Neutrophil (primary cell): ENCODE measurements around the gene ETS1.

Experiments used
- H3K27ac ChIP-seq: fragments of 200-600 bp; sonication (generic); 2 replicates; pipeline ENCODE4 v1.5.1; 2016; ENCODE audit warnings: mild to moderate bottlenecking, moderate library complexity
- H3K27me3 ChIP-seq: fragments of 200-600 bp; sonication (generic); 2 replicates; pipeline ENCODE4 v1.6.0; 2016; ENCODE audit warnings: mild to moderate bottlenecking
- H3K36me3 ChIP-seq: fragments of 200-600 bp; sonication (generic); 2 replicates; pipeline ENCODE4 v1.5.1; 2017
- H3K4me1 ChIP-seq, 2 experiments: fragments of 200-600 bp in 1 of 2; sonication (generic) in 1 of 2; 1 replicate in 1 of 2; 2 replicates in 1 of 2; pipeline versions ENCODE4 v1.5.1 to v1.6.1; 2013 to 2016; ENCODE audit warnings: low read depth in 1 of 2, low read length in 1 of 2, mild to moderate bottlenecking in 1 of 2, moderate library complexity in 1 of 2; ENCODE audit not compliant: control insufficient read depth in 1 of 2, insufficient read depth in 1 of 2
- H3K4me3 ChIP-seq, 2 experiments: fragments of 200-600 bp in 1 of 2; sonication (generic) in 1 of 2; 1 replicate in 1 of 2; 2 replicates in 1 of 2; pipeline ENCODE4 v1.5.1; 2013 to 2016; ENCODE audit warnings: low read depth in 1 of 2, low read length in 1 of 2, mild to moderate bottlenecking in 1 of 2, moderate library complexity in 1 of 2
- H3K9me3 ChIP-seq: fragments of 200-600 bp; sonication (generic); 2 replicates; pipeline ENCODE4 v1.5.1; 2016
- TF ChIP-seq, protein P1 (sequence below): fragments of 200-600 bp; sonication (generic); IDR thresholded peaks from 2 replicates; pipeline ENCODE4 v1.5.1; 2016; ENCODE audit warnings: antibody characterized with exemption

The ETS1 gene

DNA sequence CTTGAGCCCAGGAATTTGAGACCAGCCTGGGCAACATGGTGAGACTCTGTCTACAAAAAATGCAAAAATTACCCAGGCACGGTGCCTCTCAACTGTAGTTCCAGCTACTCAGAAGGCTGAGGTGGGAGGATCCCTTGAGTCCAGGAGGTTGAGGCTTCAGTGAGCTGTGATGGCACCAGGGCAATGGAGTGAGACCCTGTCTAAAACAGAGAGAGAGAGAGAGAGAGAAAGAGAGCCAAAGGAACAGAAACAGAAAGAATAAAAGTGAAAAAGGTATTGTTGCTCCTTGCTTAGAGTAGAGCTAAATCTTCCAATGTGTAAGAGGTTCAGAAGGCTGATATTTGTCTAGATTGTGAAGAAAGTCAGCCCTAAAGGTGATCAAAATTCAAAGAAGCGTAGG, 8.9 kb upstream of the ETS1 start:
- Histone ChIP-seq H3K27me3 (no peaks in the 10 kb centered on the region), H3K4me1 (peaks cover 7 to 8% of the 10 kb centered on the region in 2 experiments), H3K27ac (no peak overlapping the region), H3K36me3 (no peaks in the 10 kb centered on the region), H3K9me3 (no peaks in the 10 kb centered on the region), H3K4me3 (no peak overlapping the region)
- TF ChIP-seq, protein P1, sequence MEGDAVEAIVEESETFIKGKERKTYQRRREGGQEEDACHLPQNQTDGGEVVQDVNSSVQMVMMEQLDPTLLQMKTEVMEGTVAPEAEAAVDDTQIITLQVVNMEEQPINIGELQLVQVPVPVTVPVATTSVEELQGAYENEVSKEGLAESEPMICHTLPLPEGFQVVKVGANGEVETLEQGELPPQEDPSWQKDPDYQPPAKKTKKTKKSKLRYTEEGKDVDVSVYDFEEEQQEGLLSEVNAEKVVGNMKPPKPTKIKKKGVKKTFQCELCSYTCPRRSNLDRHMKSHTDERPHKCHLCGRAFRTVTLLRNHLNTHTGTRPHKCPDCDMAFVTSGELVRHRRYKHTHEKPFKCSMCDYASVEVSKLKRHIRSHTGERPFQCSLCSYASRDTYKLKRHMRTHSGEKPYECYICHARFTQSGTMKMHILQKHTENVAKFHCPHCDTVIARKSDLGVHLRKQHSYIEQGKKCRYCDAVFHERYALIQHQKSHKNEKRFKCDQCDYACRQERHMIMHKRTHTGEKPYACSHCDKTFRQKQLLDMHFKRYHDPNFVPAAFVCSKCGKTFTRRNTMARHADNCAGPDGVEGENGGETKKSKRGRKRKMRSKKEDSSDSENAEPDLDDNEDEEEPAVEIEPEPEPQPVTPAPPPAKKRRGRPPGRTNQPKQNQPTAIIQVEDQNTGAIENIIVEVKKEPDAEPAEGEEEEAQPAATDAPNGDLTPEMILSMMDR = no peak

- no peaks in the 10 kb centered on the region for H3K36me3 ChIP-seq
- H3K4me3 ChIP-seq = no peak overlapping the region
- H3K4me1 ChIP-seq = peaks cover 7 to 8% of the 10 kb centered on the region in 2 experiments
- no peak overlapping the region for H3K27ac ChIP-seq
- H3K9me3 ChIP-seq = no peaks in the 10 kb centered on the region
- no peaks in the 10 kb centered on the region for H3K27me3 ChIP-seq
- TF ChIP-seq, protein P1 = no peak
These were observed 8.4 kb upstream of the ETS1 start for GRCh38 chr11:128595775-128596174.

- TF ChIP-seq, protein P1 = no peak
- H3K4me1 ChIP-seq = peaks cover 7 to 8% of the 10 kb centered on the region in 2 experiments
- no peaks in the 10 kb centered on the region for H3K36me3 ChIP-seq
- H3K4me3 ChIP-seq = no peak overlapping the region
- no peak overlapping the region for H3K27ac ChIP-seq
- H3K9me3 ChIP-seq = no peaks in the 10 kb centered on the region
- H3K27me3 ChIP-seq = no peaks in the 10 kb centered on the region
These were observed 7.9 kb upstream of the ETS1 start for GRCh38 chr11:128595221-128595620.

GRCh38 chr11:128594226-128594625, 6.9 kb upstream of the ETS1 start:
- peaks cover 7 to 8% of the 10 kb centered on the region in 2 experiments for H3K4me1 ChIP-seq
- H3K27me3 ChIP-seq = no peaks in the 10 kb centered on the region
- no peak overlapping the region for H3K27ac ChIP-seq
- H3K9me3 ChIP-seq = no peaks in the 10 kb centered on the region
- TF ChIP-seq, protein P1 = no peak
- no peak overlapping the region for H3K4me3 ChIP-seq
- H3K36me3 ChIP-seq = no peaks in the 10 kb centered on the region

GRCh38 chr11:128593281-128593680, 5.9 kb upstream of the ETS1 start:
- Histone ChIP-seq H3K27ac (no peak overlapping the region), H3K4me1 (no peaks in the 10 kb centered on the region), H3K36me3 (no peaks in the 10 kb centered on the region), H3K4me3 (no peak overlapping the region), H3K9me3 (no peaks in the 10 kb centered on the region), H3K27me3 (no peaks in the 10 kb centered on the region)
- TF ChIP-seq, protein P1 = no peak

DNA sequence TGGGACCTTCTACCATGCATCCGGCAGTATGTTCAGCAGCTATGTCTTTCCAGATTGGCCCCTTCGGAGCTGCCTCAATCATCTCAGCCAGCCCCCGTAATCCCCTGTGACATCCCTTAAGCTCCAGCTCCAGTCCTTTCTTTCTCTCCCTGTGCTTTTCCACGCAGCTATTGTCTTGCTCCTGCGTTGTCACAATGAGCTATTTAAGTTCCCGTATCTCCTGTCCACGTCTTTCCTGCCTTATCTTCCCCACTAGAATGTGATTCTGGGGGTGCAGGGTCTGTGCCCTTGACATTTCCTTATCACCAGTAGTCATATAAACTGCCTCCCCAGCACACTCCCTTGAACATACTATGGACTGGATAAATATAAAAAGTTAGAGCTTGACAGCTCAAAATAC, 5.1 kb upstream of the ETS1 start:
- Histone ChIP-seq H3K9me3 (no peaks in the 10 kb centered on the region), H3K27ac (no peak overlapping the region), H3K4me1 (no peaks in the 10 kb centered on the region), H3K4me3 (no peak overlapping the region), H3K27me3 (no peaks in the 10 kb centered on the region), H3K36me3 (no peaks in the 10 kb centered on the region)
- TF ChIP-seq, protein P1 = no peak
